ENCODE measurements around the gene SNX9. TPM values are rescaled to one million over a fixed set of nuclear protein-coding genes. Genes with fewer than 3 reads are reported as not detected.

SNX9 gene
- total RNA-seq, 1 experiment from 2014 or later, result 31.3 TPM

GRCh38 chr6:157954150-157955117, 131.4 kb downstream of the SNX9 start:
- Mint-ChIP-seq H3K27me3 (ENCODE audit: low read depth) (peaks cover 3% of the 10 kb centered on the region), H3K36me3 (ENCODE audit: insufficient read depth in 1 of 3, low read depth in 3 of 3) (peaks cover 12 to 21% (median 15%) of the 10 kb centered on the region in 3 experiments), H3K4me3 (no peak overlapping the region), H3K9me3 (peaks cover 29 to 31% of the 10 kb centered on the region in 2 experiments), H3K27ac (peak overlapping the region in 1 of 3 experiments; percentile 3; a peak in 1 of 7 replicates), H3K4me1 (peaks cover 12 to 18% of the 10 kb centered on the region in 2 experiments; a peak in 3 of 4 replicates)
- H3K4me1 ChIP-seq (ENCODE audit: insufficient read depth, low read length), result no peaks in the 10 kb centered on the region
- no peaks in the 10 kb centered on the region for H3K27me3 ChIP-seq (ENCODE audit: insufficient read depth, low read length)
- no peak overlapping the region for H3K4ac ChIP-seq (ENCODE audit: low read depth, low read length)
- H3K23me2 ChIP-seq (ENCODE audit: insufficient read length, low read depth, low read length, poor library complexity, severe bottlenecking), result no peaks in the 10 kb centered on the region
- H3K14ac ChIP-seq (ENCODE audit: insufficient read depth, low read length), result no peak overlapping the region
- no peak; the same call in 2 of the 3 replicates for TF ChIP-seq CTCF (conservative IDR thresholded peaks at IDR 0.05)
- H3K4me2 ChIP-seq (ENCODE audit: insufficient read depth, insufficient read length, low read length), result no peak overlapping the region
- no peak overlapping the region for H4K8ac ChIP-seq (replicated peaks; ENCODE audit: insufficient read length, low read depth, low read length)
- no peak overlapping the region for H3K9ac ChIP-seq (ENCODE audit: extremely low read depth, insufficient read length, low read length)
- no peaks in the 10 kb centered on the region for H3K79me2 ChIP-seq (ENCODE audit: insufficient read depth, low read length)
- no peak overlapping the region for H2BK5ac ChIP-seq (ENCODE audit: insufficient read length, low read length)
- no peak overlapping the region for H3K56ac ChIP-seq (ENCODE audit: insufficient read length, low read depth, low read length)
- H2BK15ac ChIP-seq (ENCODE audit: low read depth, low read length), result no peak overlapping the region
- no peak overlapping the region for H2BK120ac ChIP-seq (ENCODE audit: low read depth, low read length, poor library complexity, severe bottlenecking)
- H3K23ac ChIP-seq (ENCODE audit: insufficient read length, low read depth, low read length), result no peak overlapping the region
- DNase-seq, result peak; percentile 66
- no peak overlapping the region for H3K18ac ChIP-seq (ENCODE audit: insufficient read length, low read depth, low read length)
- no peak overlapping the region for H3K27ac ChIP-seq (ENCODE audit: insufficient read length, low read depth, low read length)
- no peaks in the 10 kb centered on the region for H3K79me1 ChIP-seq (ENCODE audit: insufficient read depth, low read depth, low read length, poor library complexity, severe bottlenecking)
- no peak overlapping the region for H4K91ac ChIP-seq (ENCODE audit: insufficient read length, low read depth, low read length)
- no peak overlapping the region for H2AFZ ChIP-seq (ENCODE audit: low read length)
- no peaks in the 10 kb centered on the region for H4K20me1 ChIP-seq (ENCODE audit: control insufficient read depth, insufficient read depth, insufficient read length)
- H2AK5ac ChIP-seq (ENCODE audit: insufficient read length, low read length), result no peak overlapping the region
- no peak overlapping the region for H4K5ac ChIP-seq (ENCODE audit: insufficient read length, low read depth, low read length)
- no peak overlapping the region for H3T11ph ChIP-seq (ENCODE audit: low read length)
- H3K9me3 ChIP-seq (ENCODE audit: control insufficient read depth, low read depth, low read length), result peaks cover under 1% of the 10 kb centered on the region
- no peak overlapping the region for H2BK12ac ChIP-seq (ENCODE audit: insufficient read length, low read depth, low read length)
- WGBS (ENCODE audit: extremely low coverage, insufficient read length, low lambda C conversion rate), result no CpG with 5 or more reads among the region's 34 CpGs
- H2BK20ac ChIP-seq (ENCODE audit: low read depth, low read length, poor library complexity, severe bottlenecking), result no peak overlapping the region

Data from H9 (cell line).